HPDE6-E6E7 (cell line): Measurements from ENCODE around the gene VHLL.
A peak's percentile ranks its signal among the peaks of the same experiment; 100 is the strongest.
"Not testable (repeated sequence)": the region's sequence is repeated elsewhere in the genome, so short reads cannot be mapped to it uniquely, and the experiment has no call there.

ENCODE experiments used
- DNase-seq: peaks from one replicate; pipeline ENCODE4 v3.0.0; 2011; ENCODE audit warnings: missing footprints; ENCODE audit errors: extremely low spot score

VHLL gene

GRCh38 chr1:156298852-156299357 is at the start of gene VHLL:
TSS of gene VHLL (minus strand) at chr1:156299307. CDS start at chr1:156299189, 118 bp downstream.
- no peak for DNase-seq

GRCh38 chr1:156347331-156347730 is 48.2 kb upstream of the VHLL start:
- no peak for DNase-seq

GRCh38 chr1:156346636-156347035 is 47.5 kb upstream of the VHLL start:
- no peak for DNase-seq

DNA sequence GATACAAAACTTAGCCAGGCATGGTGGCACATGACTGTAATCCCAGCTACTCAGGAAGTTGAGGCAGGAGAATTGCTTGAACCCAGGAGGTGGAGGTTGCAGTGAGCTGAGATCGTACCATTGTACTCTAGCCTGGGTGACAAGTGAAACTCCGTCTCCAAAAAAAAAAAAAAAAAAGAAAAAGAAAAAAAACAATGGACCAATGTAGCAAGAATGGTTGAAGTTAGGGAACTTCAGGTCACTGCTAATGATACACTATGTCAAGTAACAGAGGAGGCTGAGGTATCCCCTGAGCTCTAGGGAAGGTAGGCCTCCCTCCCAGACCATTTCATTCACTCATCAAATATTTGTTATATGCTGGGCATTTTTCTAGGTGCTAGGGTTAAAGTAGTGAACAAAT is 46.9 kb upstream of the VHLL start:
- not testable (repeated sequence) for DNase-seq

- no peak for DNase-seq
Observed at GRCh38 chr1:156344409-156344808, 45.3 kb upstream of the VHLL start.

- DNase-seq: no peak
Observed at GRCh38 chr1:156342166-156342955, 43.3 kb upstream of the VHLL start.

- DNase-seq: peak; percentile 98
Observed at GRCh38 chr1:156338180-156338976, 39.3 kb upstream of the VHLL start, which contains the start of the genes CCT3 and TSACC. TSS of gene CCT3 (minus strand) at chr1:156338292. CDS start at chr1:156338184, 108 bp downstream. TSS of gene TSACC (plus strand) at chr1:156338526. CDS start at chr1:156339758, 1,232 bp downstream.

GRCh38 chr1:156337888-156338179 is 38.7 kb upstream of the VHLL start:
- no peak for DNase-seq

DNA sequence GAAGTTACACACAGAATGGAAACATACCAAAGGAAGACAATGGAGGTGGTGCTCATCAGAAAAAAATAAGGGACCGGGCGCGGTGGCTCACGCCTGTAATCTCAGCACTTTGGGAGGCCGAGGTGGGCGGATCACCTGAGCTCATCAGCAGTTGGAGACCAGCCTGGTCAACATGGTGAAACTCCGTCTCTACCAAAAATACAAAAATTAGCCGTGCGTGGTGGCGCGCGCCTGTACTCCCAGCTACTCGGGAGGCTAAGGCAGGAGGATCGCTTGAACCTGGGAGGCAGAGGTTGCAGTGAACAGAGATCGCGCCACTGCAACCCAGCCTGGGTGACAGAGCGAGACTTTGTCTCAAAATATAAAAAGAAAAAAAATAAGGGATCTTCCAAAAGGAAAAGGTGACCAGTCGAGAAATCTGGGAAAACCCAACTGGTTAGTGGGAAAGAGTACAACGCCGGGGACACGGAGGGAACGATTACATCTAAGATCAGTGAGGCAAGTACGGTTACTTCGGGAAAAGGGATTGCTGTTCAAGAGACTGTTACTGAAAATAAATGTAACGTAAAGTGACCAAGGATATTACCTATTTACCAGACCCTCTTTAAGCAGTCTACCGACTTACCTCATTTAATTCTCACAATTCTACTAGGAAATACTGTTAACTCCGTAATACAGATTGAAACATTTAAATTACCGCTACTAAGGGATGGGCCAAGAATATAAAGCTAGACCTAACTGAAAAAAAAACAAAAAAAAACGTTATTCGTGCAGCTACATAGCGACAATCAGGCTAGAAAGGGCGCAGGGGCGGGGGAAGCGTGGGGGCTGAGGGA is 38.2 kb upstream of the VHLL start:
- no peak for DNase-seq

- no peak for DNase-seq
Observed at GRCh38 chr1:156336242-156336641, 37.1 kb upstream of the VHLL start.

- not testable (repeated sequence) for DNase-seq
Observed at GRCh38 chr1:156323179-156323578, 24.1 kb upstream of the VHLL start.

DNA sequence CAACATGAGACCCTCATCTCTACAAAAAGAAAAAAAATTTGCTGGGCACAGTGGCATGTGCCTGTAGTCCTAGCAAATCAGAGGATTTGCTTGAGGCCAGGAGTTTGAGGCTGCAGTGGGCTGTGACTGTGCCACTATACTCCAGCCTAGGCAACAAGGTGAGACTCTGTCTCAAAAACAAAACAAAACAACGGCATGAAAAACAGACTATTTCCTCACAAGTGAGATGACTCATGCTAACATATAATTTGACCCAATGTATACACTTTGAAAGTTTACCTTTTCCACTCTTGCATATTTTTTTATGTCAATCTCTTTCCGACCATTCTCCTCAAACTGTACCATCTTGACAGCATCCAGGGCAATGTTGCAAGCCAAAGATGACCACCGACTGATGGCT is 21.5 kb upstream of the VHLL start:
- no peak for DNase-seq

- DNase-seq: no peak
Observed at GRCh38 chr1:156319664-156320063, 20.6 kb upstream of the VHLL start.

DNA sequence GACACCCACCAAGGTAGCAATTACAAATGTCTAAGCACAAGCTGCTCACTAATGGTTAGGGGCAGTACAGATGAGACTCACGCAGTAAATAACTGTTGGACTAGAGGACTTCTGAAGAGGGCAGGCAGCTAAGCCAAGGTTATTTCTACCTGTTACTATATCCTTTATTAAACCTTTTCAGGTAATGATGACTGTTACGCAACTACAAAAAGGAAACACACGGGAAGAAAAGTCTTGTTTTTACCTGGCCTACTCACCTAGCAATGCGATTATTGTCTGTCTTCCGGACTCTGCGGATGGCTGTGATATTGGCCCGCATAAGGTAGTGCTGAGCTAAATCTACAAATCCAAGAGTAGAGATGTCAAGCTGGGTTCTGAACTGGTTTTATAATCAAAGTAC is 17.8 kb upstream of the VHLL start:
- no peak for DNase-seq

DNA sequence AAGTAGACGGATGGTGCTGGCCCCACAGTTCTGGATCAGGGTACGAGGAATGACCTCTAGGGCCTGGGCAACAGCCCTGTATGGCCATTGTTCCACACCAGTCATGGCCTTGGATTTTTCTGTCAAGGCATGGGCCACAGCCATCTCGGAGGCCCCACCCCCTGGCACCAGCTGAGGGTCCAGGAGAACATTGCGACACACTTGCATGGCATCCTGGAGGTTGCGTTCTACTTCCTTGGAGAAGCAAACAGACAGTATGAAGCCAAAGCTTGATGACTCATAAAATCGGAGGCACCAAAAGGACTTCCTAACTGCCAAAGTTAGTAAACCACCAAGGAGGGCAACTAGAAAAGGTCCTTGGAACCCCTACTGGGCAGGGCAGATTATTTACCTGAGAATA is 11.9 kb upstream of the VHLL start:
- DNase-seq: no peak

- no peak for DNase-seq
Observed at GRCh38 chr1:156308078-156308477, 9.0 kb upstream of the VHLL start.

DNA sequence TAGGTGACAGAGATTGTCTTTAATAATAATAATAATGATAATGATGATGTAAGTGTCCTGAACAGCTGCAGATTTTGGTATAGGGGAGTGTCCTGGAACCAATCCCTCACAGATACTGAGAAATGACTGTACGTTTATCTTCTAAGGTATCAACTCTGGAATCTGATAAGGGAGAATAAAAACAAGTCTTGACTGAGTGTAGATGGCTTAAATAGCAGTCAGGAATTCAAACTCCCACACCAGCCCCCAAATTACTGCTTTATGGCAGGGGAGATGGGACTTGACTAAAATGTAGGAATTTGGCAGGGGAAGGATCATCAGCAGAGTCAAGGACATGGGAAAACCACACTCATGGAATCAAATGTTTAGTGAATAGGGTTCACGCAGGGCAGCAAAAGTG is 6.1 kb upstream of the VHLL start:
- DNase-seq: no peak

GRCh38 chr1:156303241-156303640 is 4.1 kb upstream of the VHLL start:
- no peak for DNase-seq

GRCh38 chr1:156295391-156295947 is 3.6 kb downstream of the VHLL start, which contains the start of gene GLMP:
TSS of gene GLMP (minus strand) at chr1:156295679. CDS start at chr1:156295645, 34 bp downstream.
- DNase-seq: peak; percentile 39

DNA sequence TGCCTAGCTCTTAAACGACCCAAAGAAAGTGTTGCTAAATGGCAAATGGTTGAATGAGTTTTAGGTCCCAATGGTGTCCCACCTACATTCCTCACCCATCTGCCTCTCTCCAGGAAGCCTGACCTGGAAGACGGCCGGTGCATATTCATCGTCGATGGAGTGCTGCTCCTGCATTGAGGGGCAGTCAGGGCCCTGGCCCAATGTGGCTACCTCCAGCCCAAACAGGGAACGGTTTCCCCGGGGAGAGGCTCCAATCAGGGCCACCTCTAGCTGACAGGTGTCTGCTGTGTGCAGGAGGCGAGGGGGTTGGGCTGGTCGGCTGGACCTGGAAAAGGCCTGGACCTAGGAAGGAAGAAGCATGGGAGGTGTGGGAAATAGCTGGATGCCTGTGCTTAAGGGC is 5.2 kb downstream of the VHLL start:
- no peak for DNase-seq

DNA sequence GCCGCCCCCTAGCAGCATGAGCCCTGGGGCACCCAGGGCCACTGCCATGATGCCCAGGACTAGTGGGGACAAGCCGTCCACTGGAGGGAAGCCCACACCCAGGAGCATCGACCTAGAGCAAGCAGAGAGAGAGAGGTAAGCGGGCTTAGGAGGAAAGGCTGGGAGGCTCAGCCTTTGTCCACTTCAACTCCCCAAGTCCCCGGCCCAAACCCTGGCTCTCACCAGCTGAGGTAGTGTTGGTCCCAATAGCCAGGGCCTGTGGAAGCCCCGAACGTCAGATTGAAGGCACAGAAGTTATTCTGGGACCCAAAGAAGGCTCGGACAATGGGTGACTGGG is 6.0 kb downstream of the VHLL start:
- DNase-seq: no peak
